ENCODE data around the gene CREBBP.

CREBBP gene

DNA sequence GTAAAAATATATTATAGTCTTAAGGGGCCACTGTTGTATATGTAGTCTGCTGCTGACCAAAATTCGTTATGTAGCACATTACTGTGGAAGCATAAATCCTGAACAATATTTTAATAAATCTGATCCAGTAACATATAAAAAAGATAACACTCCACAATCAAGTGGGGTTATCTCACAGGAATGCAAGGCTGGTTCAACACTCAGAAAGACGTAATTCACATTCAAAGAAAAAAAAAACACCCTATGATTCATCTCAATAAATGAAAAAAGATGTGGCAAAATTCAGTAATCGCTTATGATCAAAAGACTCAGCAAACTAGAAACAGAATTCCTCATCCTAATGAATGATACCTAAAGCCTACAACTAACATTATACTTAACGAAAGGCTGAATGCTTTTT is 47.8 kb downstream of the CREBBP start:
- Histone ChIP-seq H3K27me3 (replicated peaks; ENCODE audit: control insufficient read depth, insufficient read depth, low read length) (no peaks in the 10 kb centered on the region), H3K36me3 (ENCODE audit: control insufficient read depth, insufficient read depth, low read length) (no peaks in the 10 kb centered on the region), H3K4me3 (replicated peaks; ENCODE audit: low read depth, low read length) (no peak overlapping the region)
- no peak for DNase-seq (ENCODE audit: extremely low read depth, insufficient read length)
- TF ChIP-seq CTCF (IDR thresholded peaks at IDR 0.05; ENCODE audit: insufficient read depth, low read length, poor library complexity, severe bottlenecking): no peak

DNA sequence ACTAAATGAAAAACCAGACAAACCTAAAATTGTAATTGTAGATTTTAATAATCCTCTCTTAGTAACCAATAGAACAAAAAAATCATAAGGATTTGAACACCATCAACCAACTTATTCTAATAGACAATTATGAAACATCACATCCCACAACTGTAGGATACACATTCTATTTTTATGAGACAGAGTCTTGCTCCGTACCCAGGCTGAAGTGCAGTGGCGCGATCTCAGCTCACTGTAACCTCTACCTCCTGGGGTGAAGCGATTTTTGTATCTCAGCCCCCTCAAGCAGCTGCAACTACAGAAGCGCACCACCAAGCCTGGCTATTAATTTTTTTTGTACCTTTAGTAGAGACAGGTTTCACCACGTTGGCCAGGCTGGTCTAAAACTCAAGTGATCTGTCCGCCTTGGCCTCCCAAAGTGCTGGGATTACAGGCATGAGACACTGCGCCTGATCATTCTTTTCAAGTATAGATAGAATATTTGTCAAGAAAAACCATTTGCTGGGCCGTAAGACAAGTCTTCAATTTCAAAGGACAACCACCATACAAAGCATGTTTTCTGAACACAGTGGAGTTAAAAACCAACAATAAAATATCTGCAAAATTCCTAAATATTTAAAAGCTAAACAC is 49.8 kb downstream of the CREBBP start:
- Histone ChIP-seq H3K4me3 (replicated peaks; ENCODE audit: low read depth, low read length) (no peak overlapping the region), H3K27me3 (replicated peaks; ENCODE audit: control insufficient read depth, insufficient read depth, low read length) (no peaks in the 10 kb centered on the region), H3K36me3 (ENCODE audit: control insufficient read depth, insufficient read depth, low read length) (no peaks in the 10 kb centered on the region)
- no peak for TF ChIP-seq CTCF (IDR thresholded peaks at IDR 0.05; ENCODE audit: insufficient read depth, low read length, poor library complexity, severe bottlenecking)
- DNase-seq (ENCODE audit: extremely low read depth, insufficient read length): no peak

GRCh38 chr16:3829631-3830536 is 50.6 kb downstream of the CREBBP start:
- DNase-seq (ENCODE audit: extremely low read depth, insufficient read length): no peak
- no peaks in the 10 kb centered on the region for H3K27me3 ChIP-seq (replicated peaks; ENCODE audit: control insufficient read depth, insufficient read depth, low read length)
- no peak for TF ChIP-seq CTCF (IDR thresholded peaks at IDR 0.05; ENCODE audit: insufficient read depth, low read length, poor library complexity, severe bottlenecking)
- no peak overlapping the region for H3K4me3 ChIP-seq (replicated peaks; ENCODE audit: low read depth, low read length)
- H3K36me3 ChIP-seq (ENCODE audit: control insufficient read depth, insufficient read depth, low read length): no peaks in the 10 kb centered on the region

DNA sequence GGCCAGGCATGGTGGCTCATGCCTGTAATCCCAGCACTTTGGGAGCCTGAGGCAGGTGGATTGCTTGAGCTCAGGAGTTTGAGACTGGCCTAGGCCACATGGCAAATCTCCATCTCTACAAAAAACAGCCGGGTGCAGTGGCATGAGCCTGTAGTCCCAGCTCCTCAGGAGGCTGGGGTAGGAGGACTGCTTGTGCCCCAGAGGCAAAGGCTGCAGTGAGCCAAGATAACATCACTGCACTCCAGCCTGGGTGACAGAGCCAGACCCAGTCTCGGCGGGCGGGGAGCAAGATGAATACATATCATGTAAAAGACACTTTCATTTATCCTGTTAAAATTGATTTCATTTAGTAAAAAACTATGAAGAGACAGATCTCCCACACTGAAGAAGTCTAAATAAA is 54.6 kb downstream of the CREBBP start:
- TF ChIP-seq CTCF (IDR thresholded peaks at IDR 0.05; ENCODE audit: insufficient read depth, low read length, poor library complexity, severe bottlenecking): no peak
- Histone ChIP-seq H3K36me3 (ENCODE audit: control insufficient read depth, insufficient read depth, low read length) (no peaks in the 10 kb centered on the region), H3K27me3 (replicated peaks; ENCODE audit: control insufficient read depth, insufficient read depth, low read length) (no peaks in the 10 kb centered on the region), H3K4me3 (replicated peaks; ENCODE audit: low read depth, low read length) (no peak overlapping the region)
- DNase-seq (ENCODE audit: extremely low read depth, insufficient read length): no peak

- DNase-seq (ENCODE audit: extremely low read depth, insufficient read length): no peak
- Histone ChIP-seq H3K4me3 (replicated peaks; ENCODE audit: low read depth, low read length) (no peak overlapping the region), H3K36me3 (ENCODE audit: control insufficient read depth, insufficient read depth, low read length) (no peaks in the 10 kb centered on the region), H3K27me3 (replicated peaks; ENCODE audit: control insufficient read depth, insufficient read depth, low read length) (no peaks in the 10 kb centered on the region)
- TF ChIP-seq CTCF (IDR thresholded peaks at IDR 0.05; ENCODE audit: insufficient read depth, low read length, poor library complexity, severe bottlenecking): no peak
Observed at GRCh38 chr16:3825103-3825502, 55.4 kb downstream of the CREBBP start.

Measured in GM06990 (cell line).